ENCODE results near the gene LMO1.

DNA sequence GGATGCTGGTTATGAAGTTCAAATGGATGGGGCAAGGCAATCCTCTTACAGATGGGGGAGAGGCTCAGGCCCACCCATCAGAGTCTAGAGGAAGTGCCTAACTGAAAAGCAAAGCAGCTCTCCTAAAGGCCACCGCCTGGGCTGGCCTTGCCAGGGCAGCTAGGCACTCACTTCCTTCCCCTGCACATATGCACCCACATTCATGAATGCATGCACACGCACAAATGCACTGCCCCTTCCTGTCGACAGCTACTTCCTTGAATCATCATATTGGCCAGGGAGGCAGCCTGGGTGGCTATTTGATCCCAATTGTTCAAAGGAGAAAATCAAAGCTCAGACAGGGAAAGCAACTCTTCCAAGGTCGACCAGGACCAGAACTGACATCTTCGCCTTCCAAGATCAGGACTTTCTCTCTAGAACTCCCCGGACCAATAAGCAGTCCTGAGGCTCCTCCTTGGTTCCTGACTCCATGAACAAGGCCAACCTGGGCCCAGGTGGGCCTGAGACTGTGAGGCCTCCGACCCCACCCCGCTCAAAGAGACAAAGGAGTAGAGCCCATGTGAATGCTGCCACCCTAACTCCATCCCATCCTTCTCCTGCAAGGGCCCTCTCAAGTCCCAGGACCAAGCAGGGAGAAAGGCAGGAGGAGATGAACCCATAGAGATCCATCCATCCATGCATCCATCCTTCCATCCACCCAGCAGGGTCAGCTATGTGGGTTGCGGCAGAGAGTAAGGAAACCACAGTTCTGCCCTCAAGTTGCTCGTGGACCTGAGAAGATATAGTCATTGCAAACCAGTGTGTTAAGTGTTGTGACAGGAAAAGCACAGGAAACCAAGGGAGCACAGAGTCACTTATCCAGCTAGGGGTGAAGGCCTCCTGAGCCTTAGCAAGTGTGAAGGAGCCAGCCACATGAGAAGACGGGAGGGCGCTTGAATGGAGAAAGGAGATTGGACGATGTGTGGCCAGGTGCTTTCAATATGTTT lies 35.4 kb upstream of the LMO1 start:
- TF ChIP-seq, protein P1, sequence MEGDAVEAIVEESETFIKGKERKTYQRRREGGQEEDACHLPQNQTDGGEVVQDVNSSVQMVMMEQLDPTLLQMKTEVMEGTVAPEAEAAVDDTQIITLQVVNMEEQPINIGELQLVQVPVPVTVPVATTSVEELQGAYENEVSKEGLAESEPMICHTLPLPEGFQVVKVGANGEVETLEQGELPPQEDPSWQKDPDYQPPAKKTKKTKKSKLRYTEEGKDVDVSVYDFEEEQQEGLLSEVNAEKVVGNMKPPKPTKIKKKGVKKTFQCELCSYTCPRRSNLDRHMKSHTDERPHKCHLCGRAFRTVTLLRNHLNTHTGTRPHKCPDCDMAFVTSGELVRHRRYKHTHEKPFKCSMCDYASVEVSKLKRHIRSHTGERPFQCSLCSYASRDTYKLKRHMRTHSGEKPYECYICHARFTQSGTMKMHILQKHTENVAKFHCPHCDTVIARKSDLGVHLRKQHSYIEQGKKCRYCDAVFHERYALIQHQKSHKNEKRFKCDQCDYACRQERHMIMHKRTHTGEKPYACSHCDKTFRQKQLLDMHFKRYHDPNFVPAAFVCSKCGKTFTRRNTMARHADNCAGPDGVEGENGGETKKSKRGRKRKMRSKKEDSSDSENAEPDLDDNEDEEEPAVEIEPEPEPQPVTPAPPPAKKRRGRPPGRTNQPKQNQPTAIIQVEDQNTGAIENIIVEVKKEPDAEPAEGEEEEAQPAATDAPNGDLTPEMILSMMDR (IDR thresholded peaks at IDR 0.05) = no peak
- TF ChIP-seq POLR2A (IDR thresholded peaks at IDR 0.05) = no peak

Measured in prostate gland (tissue), 2 donors.